Measurements from ENCODE around the gene KCTD4.
A peak's percentile ranks its signal among the peaks of the same experiment; 100 is the strongest.

Gene KCTD4

GRCh38 chr13:45178349-45179162 is 22.3 kb downstream of the KCTD4 start:
- peak in 1 of 2 donors; percentile 2 for DNase-seq (ENCODE audit: extremely low read depth in 1 of 2, low read depth in 1 of 2)

- DNase-seq (ENCODE audit: extremely low read depth in 1 of 2, low read depth in 1 of 2), result no peak
Measured at GRCh38 chr13:45174478-45174877, 26.4 kb downstream of the KCTD4 start.

GRCh38 chr13:45168555-45168930 is 32.3 kb downstream of the KCTD4 start:
- DNase-seq (ENCODE audit: extremely low read depth in 1 of 2, low read depth in 1 of 2), result no peak

- DNase-seq (ENCODE audit: extremely low read depth in 1 of 2, low read depth in 1 of 2), result no peak
Measured at GRCh38 chr13:45167611-45168554, 33.0 kb downstream of the KCTD4 start.

- DNase-seq (ENCODE audit: extremely low read depth in 1 of 2, low read depth in 1 of 2), result no peak
Measured at GRCh38 chr13:45166858-45167257, 34.0 kb downstream of the KCTD4 start.

GRCh38 chr13:45162821-45163220 is 38.0 kb downstream of the KCTD4 start:
- no peak for DNase-seq (ENCODE audit: extremely low read depth in 1 of 2, low read depth in 1 of 2)

GRCh38 chr13:45162194-45162593 is 38.7 kb downstream of the KCTD4 start:
- no peak for DNase-seq (ENCODE audit: extremely low read depth in 1 of 2, low read depth in 1 of 2)

GRCh38 chr13:45156565-45157361 is 44.1 kb downstream of the KCTD4 start:
- no peak for DNase-seq (ENCODE audit: extremely low read depth in 1 of 2, low read depth in 1 of 2)

- no peak for DNase-seq (ENCODE audit: extremely low read depth in 1 of 2, low read depth in 1 of 2)
Measured at GRCh38 chr13:45149964-45150363, 50.9 kb downstream of the KCTD4 start.

GRCh38 chr13:45143346-45143751 is 57.5 kb downstream of the KCTD4 start:
- no peak for DNase-seq (ENCODE audit: extremely low read depth in 1 of 2, low read depth in 1 of 2)

Measured in stimulated activated CD8-positive, alpha-beta memory T cell treated with anti-CD3 and anti-CD28 coated beads, Interleukin-7, amount 100 ng/mL, for 48 hours (primary cell).